ENCODE data around the gene TBCK. TPM values are rescaled to one million over a fixed set of nuclear protein-coding genes. Genes with fewer than 3 reads are reported as not detected.
A peak's percentile ranks its signal among the peaks of the same experiment; 100 is the strongest.

The TBCK gene
- total and polyA plus RNA-seq, 9 of the 15 experiments (the other 6 are each of a cell fraction or from before 2014, with no cell fraction given) = 5.3 to 26.6 (median 16.2) TPM

GRCh38 chr4:106315968-106316772 lies at the start of gene TBCK, which contains the start of gene AIMP1 (continued):
- TF ChIP-seq, protein P1, sequence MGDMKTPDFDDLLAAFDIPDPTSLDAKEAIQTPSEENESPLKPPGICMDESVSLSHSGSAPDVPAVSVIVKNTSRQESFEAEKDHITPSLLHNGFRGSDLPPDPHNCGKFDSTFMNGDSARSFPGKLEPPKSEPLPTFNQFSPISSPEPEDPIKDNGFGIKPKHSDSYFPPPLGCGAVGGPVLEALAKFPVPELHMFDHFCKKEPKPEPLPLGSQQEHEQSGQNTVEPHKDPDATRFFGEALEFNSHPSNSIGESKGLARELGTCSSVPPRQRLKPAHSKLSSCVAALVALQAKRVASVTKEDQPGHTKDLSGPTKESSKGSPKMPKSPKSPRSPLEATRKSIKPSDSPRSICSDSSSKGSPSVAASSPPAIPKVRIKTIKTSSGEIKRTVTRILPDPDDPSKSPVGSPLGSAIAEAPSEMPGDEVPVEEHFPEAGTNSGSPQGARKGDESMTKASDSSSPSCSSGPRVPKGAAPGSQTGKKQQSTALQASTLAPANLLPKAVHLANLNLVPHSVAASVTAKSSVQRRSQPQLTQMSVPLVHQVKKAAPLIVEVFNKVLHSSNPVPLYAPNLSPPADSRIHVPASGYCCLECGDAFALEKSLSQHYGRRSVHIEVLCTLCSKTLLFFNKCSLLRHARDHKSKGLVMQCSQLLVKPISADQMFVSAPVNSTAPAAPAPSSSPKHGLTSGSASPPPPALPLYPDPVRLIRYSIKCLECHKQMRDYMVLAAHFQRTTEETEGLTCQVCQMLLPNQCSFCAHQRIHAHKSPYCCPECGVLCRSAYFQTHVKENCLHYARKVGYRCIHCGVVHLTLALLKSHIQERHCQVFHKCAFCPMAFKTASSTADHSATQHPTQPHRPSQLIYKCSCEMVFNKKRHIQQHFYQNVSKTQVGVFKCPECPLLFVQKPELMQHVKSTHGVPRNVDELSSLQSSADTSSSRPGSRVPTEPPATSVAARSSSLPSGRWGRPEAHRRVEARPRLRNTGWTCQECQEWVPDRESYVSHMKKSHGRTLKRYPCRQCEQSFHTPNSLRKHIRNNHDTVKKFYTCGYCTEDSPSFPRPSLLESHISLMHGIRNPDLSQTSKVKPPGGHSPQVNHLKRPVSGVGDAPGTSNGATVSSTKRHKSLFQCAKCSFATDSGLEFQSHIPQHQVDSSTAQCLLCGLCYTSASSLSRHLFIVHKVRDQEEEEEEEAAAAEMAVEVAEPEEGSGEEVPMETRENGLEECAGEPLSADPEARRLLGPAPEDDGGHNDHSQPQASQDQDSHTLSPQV (IDR thresholded peaks at IDR 0.05) = no peak
- TF ChIP-seq TEAD4 (IDR thresholded peaks at IDR 0.05; ENCODE audit: low read length) = no peak
- no peak for TF ChIP-seq TEAD4 (CRISPR knock-in tag; IDR thresholded peaks at IDR 0.05; ENCODE audit: borderline replicate concordance)
- TF ChIP-seq ELF2 (CRISPR knock-in tag; IDR thresholded peaks at IDR 0.05) = peak; percentile 92
- no peak for TF ChIP-seq ARID3A (IDR thresholded peaks at IDR 0.05; ENCODE audit: borderline replicate concordance, low read depth, low read length)
- no peak for TF ChIP-seq ZNF76 (CRISPR knock-in tag; IDR thresholded peaks at IDR 0.05; ENCODE audit: borderline replicate concordance)
- TF ChIP-seq GABPB2 (CRISPR knock-in tag; conservative IDR thresholded peaks at IDR 0.05) = no peak
- peak; percentile 84 for TF ChIP-seq KDM5B (IDR thresholded peaks at IDR 0.05; ENCODE audit: insufficient replicate concordance, low read depth, low read length)
- TF ChIP-seq MTA3 (IDR thresholded peaks at IDR 0.05; ENCODE audit: borderline replicate concordance) = peak; percentile 10
- peak; percentile 62; the same call in 1 of the 2 replicates for TF ChIP-seq FOXJ2 (tag; IDR thresholded peaks at IDR 0.05)
- TF ChIP-seq MAZ (CRISPR knock-in tag; conservative IDR thresholded peaks at IDR 0.05 in 1 of 2, IDR thresholded peaks at IDR 0.05 in 1 of 2) = peak; percentile 13 to 17; a peak in 2 of 4 replicates
- TF ChIP-seq RBM22 (IDR thresholded peaks at IDR 0.05; ENCODE audit: low read depth, low read length, poor library complexity, severe bottlenecking) = no peak
- peak; percentile 75 for TF ChIP-seq POLR2B (IDR thresholded peaks at IDR 0.05; ENCODE audit: low read depth, partially characterized antibody)
- TF ChIP-seq MECOM (CRISPR knock-in tag; IDR thresholded peaks at IDR 0.05) = no peak
- no peak for TF ChIP-seq BDP1 (IDR thresholded peaks at IDR 0.05; ENCODE audit: insufficient read depth, insufficient read length)
- TF ChIP-seq ZSCAN29 (IDR thresholded peaks at IDR 0.05) = no peak
- no peak for TF ChIP-seq CCAR2 (IDR thresholded peaks at IDR 0.05; ENCODE audit: low read depth, low read length)
- TF ChIP-seq PCBP1 (IDR thresholded peaks at IDR 0.05; ENCODE audit: low read depth, low read length, poor library complexity, severe bottlenecking) = no peak
- TF ChIP-seq MAFG (tag; conservative IDR thresholded peaks at IDR 0.05) = no peak

Measured in K562 (cell line).